Stimulated activated naive CD4-positive, alpha-beta T cell treated with Interleukin-2 at 50 U/mL for 16 hours (primary cell): ENCODE data around the gene SCAPER.

Source experiments
- DNase-seq: peaks from one replicate; lab custom pipeline; 2025; lab: John Stamatoyannopoulos, UW

Gene SCAPER

GRCh38 chr15:76667943-76668715, 237.0 kb downstream of the SCAPER start:
- DNase-seq = no peak

GRCh38 chr15:76664895-76665294, 240.2 kb downstream of the SCAPER start:
- no peak for DNase-seq

GRCh38 chr15:76664411-76664810, 240.7 kb downstream of the SCAPER start:
- no peak for DNase-seq

GRCh38 chr15:76663529-76663928, 241.6 kb downstream of the SCAPER start:
- no peak for DNase-seq

GRCh38 chr15:76648732-76649444, 256.3 kb downstream of the SCAPER start:
- no peak for DNase-seq

GRCh38 chr15:76647612-76648011, 257.5 kb downstream of the SCAPER start:
- no peak for DNase-seq

GRCh38 chr15:76644646-76645045, 260.5 kb downstream of the SCAPER start:
- no peak for DNase-seq

- no peak for DNase-seq
Measured at GRCh38 chr15:76642671-76643070, 262.5 kb downstream of the SCAPER start.

- DNase-seq = no peak
Measured at GRCh38 chr15:76637166-76637565, 268.0 kb downstream of the SCAPER start.

GRCh38 chr15:76636059-76636458, 269.1 kb downstream of the SCAPER start:
- DNase-seq = no peak

- no peak for DNase-seq
Measured at GRCh38 chr15:76626611-76627010, 278.5 kb downstream of the SCAPER start.

- DNase-seq = no peak
Measured at GRCh38 chr15:76625267-76625666, 279.9 kb downstream of the SCAPER start.

- no peak for DNase-seq
Measured at GRCh38 chr15:76614725-76615124, 290.4 kb downstream of the SCAPER start.

GRCh38 chr15:76588811-76589747, 316.1 kb downstream of the SCAPER start:
- DNase-seq = no peak

- DNase-seq = no peak
Measured at GRCh38 chr15:76585576-76585897, 319.6 kb downstream of the SCAPER start.

GRCh38 chr15:76584868-76585575, 320.1 kb downstream of the SCAPER start:
- no peak for DNase-seq

- no peak for DNase-seq
Measured at GRCh38 chr15:76582550-76582949, 322.6 kb downstream of the SCAPER start.

GRCh38 chr15:76577879-76578512, 327.1 kb downstream of the SCAPER start:
- no peak for DNase-seq

- DNase-seq = no peak
Measured at GRCh38 chr15:76576523-76577279, 328.4 kb downstream of the SCAPER start.

- no peak for DNase-seq
Measured at GRCh38 chr15:76575679-76576078, 329.5 kb downstream of the SCAPER start.

GRCh38 chr15:76575274-76575673, 329.9 kb downstream of the SCAPER start:
- DNase-seq = no peak
